ENCODE results near the gene EME1. TPM values are rescaled to one million over a fixed set of nuclear protein-coding genes. Genes with fewer than 3 reads are reported as not detected.

Gene EME1
- total and polyA plus RNA-seq, 2 of the 13 experiments (the other 11 are each of a cell fraction or from before 2014, with no cell fraction given): 20.7 to 24.6 TPM

GRCh38 chr17:50425682-50426471 is 52.8 kb downstream of the EME1 start, which contains the start of gene ACSF2 (continued):
- no peak for TF ChIP-seq PRDM4 (CRISPR knock-in tag; IDR thresholded peaks at IDR 0.05; ENCODE audit: borderline replicate concordance)
- TF ChIP-seq, protein P1, sequence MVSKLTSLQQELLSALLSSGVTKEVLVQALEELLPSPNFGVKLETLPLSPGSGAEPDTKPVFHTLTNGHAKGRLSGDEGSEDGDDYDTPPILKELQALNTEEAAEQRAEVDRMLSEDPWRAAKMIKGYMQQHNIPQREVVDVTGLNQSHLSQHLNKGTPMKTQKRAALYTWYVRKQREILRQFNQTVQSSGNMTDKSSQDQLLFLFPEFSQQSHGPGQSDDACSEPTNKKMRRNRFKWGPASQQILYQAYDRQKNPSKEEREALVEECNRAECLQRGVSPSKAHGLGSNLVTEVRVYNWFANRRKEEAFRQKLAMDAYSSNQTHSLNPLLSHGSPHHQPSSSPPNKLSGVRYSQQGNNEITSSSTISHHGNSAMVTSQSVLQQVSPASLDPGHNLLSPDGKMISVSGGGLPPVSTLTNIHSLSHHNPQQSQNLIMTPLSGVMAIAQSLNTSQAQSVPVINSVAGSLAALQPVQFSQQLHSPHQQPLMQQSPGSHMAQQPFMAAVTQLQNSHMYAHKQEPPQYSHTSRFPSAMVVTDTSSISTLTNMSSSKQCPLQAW (CRISPR knock-in tag; IDR thresholded peaks at IDR 0.05): 0 out of 2 replicates have a peak, but pooled peaks have one; percentile 44
- peak; percentile 44; the same call in 1 of the 2 replicates for TF ChIP-seq THRA (CRISPR knock-in tag; IDR thresholded peaks at IDR 0.05; ENCODE audit: borderline replicate concordance)
- TF ChIP-seq ATF7-NPFF (CRISPR knock-in tag; IDR thresholded peaks at IDR 0.05; ENCODE audit: low read depth): peak; percentile 61; the same call in 1 of the 2 replicates
- TF ChIP-seq MEIS1 (CRISPR knock-in tag; IDR thresholded peaks at IDR 0.05; ENCODE audit: borderline replicate concordance): no peak; the same call in 1 of the 2 replicates
- TF ChIP-seq GFI1 (CRISPR knock-in tag; IDR thresholded peaks at IDR 0.05; ENCODE audit: borderline replicate concordance): no peak
- TF ChIP-seq SRSF1 (optimal IDR thresholded peaks at IDR 0.05; ENCODE audit: low read depth, low read length): peak; percentile 76
- TF ChIP-seq NR2F6 (IDR thresholded peaks at IDR 0.05): peak; percentile 29
- TF ChIP-seq NR2F6 (CRISPR knock-in tag; IDR thresholded peaks at IDR 0.05): peak; percentile 51; the same call in 1 of the 2 replicates
- TF ChIP-seq MTA3 (CRISPR knock-in tag; IDR thresholded peaks at IDR 0.05): no peak
- TF ChIP-seq, protein P2, sequence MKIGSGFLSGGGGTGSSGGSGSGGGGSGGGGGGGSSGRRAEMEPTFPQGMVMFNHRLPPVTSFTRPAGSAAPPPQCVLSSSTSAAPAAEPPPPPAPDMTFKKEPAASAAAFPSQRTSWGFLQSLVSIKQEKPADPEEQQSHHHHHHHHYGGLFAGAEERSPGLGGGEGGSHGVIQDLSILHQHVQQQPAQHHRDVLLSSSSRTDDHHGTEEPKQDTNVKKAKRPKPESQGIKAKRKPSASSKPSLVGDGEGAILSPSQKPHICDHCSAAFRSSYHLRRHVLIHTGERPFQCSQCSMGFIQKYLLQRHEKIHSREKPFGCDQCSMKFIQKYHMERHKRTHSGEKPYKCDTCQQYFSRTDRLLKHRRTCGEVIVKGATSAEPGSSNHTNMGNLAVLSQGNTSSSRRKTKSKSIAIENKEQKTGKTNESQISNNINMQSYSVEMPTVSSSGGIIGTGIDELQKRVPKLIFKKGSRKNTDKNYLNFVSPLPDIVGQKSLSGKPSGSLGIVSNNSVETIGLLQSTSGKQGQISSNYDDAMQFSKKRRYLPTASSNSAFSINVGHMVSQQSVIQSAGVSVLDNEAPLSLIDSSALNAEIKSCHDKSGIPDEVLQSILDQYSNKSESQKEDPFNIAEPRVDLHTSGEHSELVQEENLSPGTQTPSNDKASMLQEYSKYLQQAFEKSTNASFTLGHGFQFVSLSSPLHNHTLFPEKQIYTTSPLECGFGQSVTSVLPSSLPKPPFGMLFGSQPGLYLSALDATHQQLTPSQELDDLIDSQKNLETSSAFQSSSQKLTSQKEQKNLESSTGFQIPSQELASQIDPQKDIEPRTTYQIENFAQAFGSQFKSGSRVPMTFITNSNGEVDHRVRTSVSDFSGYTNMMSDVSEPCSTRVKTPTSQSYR (CRISPR knock-in tag; IDR thresholded peaks at IDR 0.05; ENCODE audit: borderline replicate concordance): peak; percentile 41; the same call in 1 of the 2 replicates
- no peak; the same call in 1 of the 2 replicates for TF ChIP-seq ARNTL (CRISPR knock-in tag; IDR thresholded peaks at IDR 0.05)
- no peak for TF ChIP-seq ZNF30 (CRISPR knock-in tag; IDR thresholded peaks at IDR 0.05)
- TF ChIP-seq MXI1 (IDR thresholded peaks at IDR 0.05; ENCODE audit: borderline replicate concordance, low read depth, low read length): peak; percentile 26; the same call in 1 of the 3 replicates
- TF ChIP-seq NR2C2 (CRISPR knock-in tag; IDR thresholded peaks at IDR 0.05; ENCODE audit: borderline replicate concordance): no peak
